H9 (cell line): ENCODE measurements around the gene ACKR1. TPM values are rescaled to one million over a fixed set of nuclear protein-coding genes. Genes with fewer than 3 reads are reported as not detected.

Experiments
- DNase-seq: peaks from one replicate; pipeline ENCODE4 v3.0.0-alpha.2; 2017
- H2AFZ ChIP-seq: one replicate; pipeline ENCODE4 v1.6.1; 2013; ENCODE audit warnings: mild to moderate bottlenecking, low read length, control low read depth, moderate library complexity
- H2AK5ac ChIP-seq: 2 replicates; pipeline ENCODE4 v1.6.1; 2013; ENCODE audit warnings: low read length, control low read depth, mixed read lengths; ENCODE audit not compliant: insufficient read length
- H2BK120ac ChIP-seq: one replicate; pipeline ENCODE4 v1.6.1; 2013; ENCODE audit warnings: low read depth, mild to moderate bottlenecking, low read length, control low read depth, inconsistent platforms; ENCODE audit not compliant: poor library complexity, severe bottlenecking
- H2BK12ac ChIP-seq: 2 replicates; pipeline ENCODE4 v1.6.1; 2013; ENCODE audit warnings: low read length, control low read depth, mixed read lengths, low read depth; ENCODE audit not compliant: insufficient read length
- H2BK15ac ChIP-seq: 2 replicates; pipeline ENCODE4 v1.6.1; 2013; ENCODE audit warnings: low read depth, low read length, control low read depth
- H2BK20ac ChIP-seq: one replicate; pipeline ENCODE4 v1.6.1; 2013; ENCODE audit warnings: low read depth, mild to moderate bottlenecking, low read length, control low read depth, inconsistent platforms; ENCODE audit not compliant: poor library complexity, severe bottlenecking
- H2BK5ac ChIP-seq: 2 replicates; pipeline ENCODE4 v1.6.1; 2013; ENCODE audit warnings: low read length, control low read depth, mixed read lengths; ENCODE audit not compliant: insufficient read length
- H3K14ac ChIP-seq: 2 replicates; pipeline ENCODE4 v1.6.1; 2013; ENCODE audit warnings: low read length, control low read depth; ENCODE audit not compliant: insufficient read depth
- H3K18ac ChIP-seq: 2 replicates; pipeline ENCODE4 v1.6.1; 2013; ENCODE audit warnings: low read depth, mild to moderate bottlenecking, mixed read lengths, low read length, control low read depth; ENCODE audit not compliant: insufficient read length
- H3K23ac ChIP-seq: 2 replicates; pipeline ENCODE4 v1.6.1; 2013; ENCODE audit warnings: low read length, control low read depth, mixed read lengths, low read depth; ENCODE audit not compliant: insufficient read length
- H3K23me2 ChIP-seq: 2 replicates; pipeline ENCODE4 v1.6.1; 2013; ENCODE audit warnings: low read depth, mild to moderate bottlenecking, mixed read lengths, low read length, control low read depth; ENCODE audit not compliant: insufficient read length, poor library complexity, severe bottlenecking
- H3K27ac ChIP-seq: 2 replicates; pipeline ENCODE4 v1.5.1; 2013; ENCODE audit warnings: low read length, control low read depth, mixed read lengths, low read depth; ENCODE audit not compliant: insufficient read length
- H3K27me3 ChIP-seq: 2 replicates; pipeline ENCODE4 v1.6.1; 2013; ENCODE audit warnings: low read length, control low read depth, inconsistent platforms; ENCODE audit not compliant: insufficient read depth
- H3K4ac ChIP-seq: 2 replicates; pipeline ENCODE4 v1.6.1; 2013; ENCODE audit warnings: low read depth, mild to moderate bottlenecking, control low read depth, inconsistent platforms, low read length, moderate library complexity
- H3K4me1 ChIP-seq: 2 replicates; pipeline ENCODE4 v1.6.1; 2013; ENCODE audit warnings: low read length, control low read depth, inconsistent platforms; ENCODE audit not compliant: insufficient read depth
- H3K4me2 ChIP-seq: 2 replicates; pipeline ENCODE4 v1.6.1; 2013; ENCODE audit warnings: low read length, control low read depth, mixed read lengths; ENCODE audit not compliant: insufficient read length, insufficient read depth
- H3K56ac ChIP-seq: 2 replicates; pipeline ENCODE4 v1.6.1; 2013; ENCODE audit warnings: low read depth, mild to moderate bottlenecking, mixed read lengths, low read length, control low read depth; ENCODE audit not compliant: insufficient read length
- H3K79me1 ChIP-seq: 2 replicates; pipeline ENCODE4 v1.6.1; 2013; ENCODE audit warnings: low read depth, mild to moderate bottlenecking, moderate library complexity, low read length, control low read depth, inconsistent platforms; ENCODE audit not compliant: insufficient read depth, poor library complexity, severe bottlenecking
- H3K79me2 ChIP-seq: 2 replicates; pipeline ENCODE4 v1.6.1; 2013; ENCODE audit warnings: low read length, control low read depth, inconsistent platforms; ENCODE audit not compliant: insufficient read depth
- H3K9ac ChIP-seq: 2 replicates; pipeline ENCODE4 v1.6.1; 2013; ENCODE audit warnings: low read length, control low read depth, mixed read lengths; ENCODE audit not compliant: insufficient read length; ENCODE audit errors: extremely low read depth
- H3K9me3 ChIP-seq: one replicate; pipeline ENCODE4 v1.6.1; 2013; ENCODE audit warnings: low read depth, low read length, inconsistent platforms; ENCODE audit not compliant: control insufficient read depth
- H3T11ph ChIP-seq: one replicate; pipeline ENCODE4 v1.6.1; 2013; ENCODE audit warnings: mild to moderate bottlenecking, low read length, control low read depth, inconsistent platforms
- H4K20me1 ChIP-seq: one replicate; pipeline ENCODE4 v1.6.1; 2013; ENCODE audit not compliant: control insufficient read depth, insufficient read length, insufficient read depth
- H4K5ac ChIP-seq: 2 replicates; pipeline ENCODE4 v1.6.1; 2013; ENCODE audit warnings: low read depth, mild to moderate bottlenecking, mixed read lengths, low read length, control low read depth; ENCODE audit not compliant: insufficient read length
- H4K8ac ChIP-seq: replicated peaks from 2 replicates; pipeline ENCODE4 v1.6.1; 2013; ENCODE audit warnings: low read length, control low read depth, mixed read lengths, low read depth; ENCODE audit not compliant: insufficient read length
- H4K91ac ChIP-seq: 2 replicates; pipeline ENCODE4 v1.6.1; 2013; ENCODE audit warnings: low read depth, mild to moderate bottlenecking, moderate library complexity, mixed read lengths, low read length, control low read depth; ENCODE audit not compliant: insufficient read length
- H3K27ac Mint-ChIP-seq, 3 experiments: 2 replicates in 2 of 3; 3 replicates in 1 of 3; pipeline ENCODE4 v1.8.0; 2020 to 2021; ENCODE audit warnings: mixed read lengths in 3 of 3, mild to moderate bottlenecking in 1 of 3, moderate library complexity in 1 of 3
- H3K27me3 Mint-ChIP-seq: 2 replicates; pipeline ENCODE4 v1.8.0; 2021; ENCODE audit warnings: low read depth, mild to moderate bottlenecking, moderate library complexity, mixed read lengths
- H3K36me3 Mint-ChIP-seq, 3 experiments: 2 replicates in 2 of 3; 3 replicates in 1 of 3; pipeline ENCODE4 v1.8.0; 2020 to 2021; ENCODE audit warnings: low read depth in 3 of 3, mixed read lengths in 3 of 3; ENCODE audit not compliant: insufficient read depth in 1 of 3
- H3K4me1 Mint-ChIP-seq, 2 experiments: 2 replicates each; pipeline ENCODE4 v1.8.0; 2020; ENCODE audit warnings: mixed read lengths in 2 of 2
- H3K4me3 Mint-ChIP-seq, 2 experiments: 2 replicates in 1 of 2; 3 replicates in 1 of 2; pipeline ENCODE4 v1.8.0; 2020 to 2021; ENCODE audit warnings: mild to moderate bottlenecking in 2 of 2, mixed read lengths in 2 of 2, moderate library complexity in 1 of 2
- H3K9me3 Mint-ChIP-seq, 2 experiments: 2 replicates in 1 of 2; 3 replicates in 1 of 2; pipeline ENCODE4 v1.8.0; 2020; ENCODE audit warnings: mild to moderate bottlenecking in 2 of 2, mixed read lengths in 2 of 2, moderate library complexity in 1 of 2
- WGBS: extraction: QIAGEN DNeasy Blood & Tissue Kit; methylation state at CpG from one replicate; pipeline ENCODE4 v1.1.7; 2013; ENCODE audit warnings: missing lambda C conversion rate, low lambda C conversion rate, mixed read lengths; ENCODE audit not compliant: insufficient read length; ENCODE audit errors: extremely low coverage; 5-methylcytosine and 5-hydroxymethylcytosine counted together
- total RNA-seq: library from RNA; stranded (reverse); gene quantifications from 2 replicates; pipeline ENCODE4 v1.2.1, GENCODE V29; 2021
- TF ChIP-seq, protein P1 (sequence below): fragments of 200-600 bp; sonication (generic); conservative IDR thresholded peaks from 3 replicates; pipeline ENCODE4 v1.8.0; 2021; ENCODE audit warnings: antibody characterized with exemption, mild to moderate bottlenecking

ACKR1 gene
- total RNA-seq, 1 experiment from 2014 or later: 0.26 TPM

DNA sequence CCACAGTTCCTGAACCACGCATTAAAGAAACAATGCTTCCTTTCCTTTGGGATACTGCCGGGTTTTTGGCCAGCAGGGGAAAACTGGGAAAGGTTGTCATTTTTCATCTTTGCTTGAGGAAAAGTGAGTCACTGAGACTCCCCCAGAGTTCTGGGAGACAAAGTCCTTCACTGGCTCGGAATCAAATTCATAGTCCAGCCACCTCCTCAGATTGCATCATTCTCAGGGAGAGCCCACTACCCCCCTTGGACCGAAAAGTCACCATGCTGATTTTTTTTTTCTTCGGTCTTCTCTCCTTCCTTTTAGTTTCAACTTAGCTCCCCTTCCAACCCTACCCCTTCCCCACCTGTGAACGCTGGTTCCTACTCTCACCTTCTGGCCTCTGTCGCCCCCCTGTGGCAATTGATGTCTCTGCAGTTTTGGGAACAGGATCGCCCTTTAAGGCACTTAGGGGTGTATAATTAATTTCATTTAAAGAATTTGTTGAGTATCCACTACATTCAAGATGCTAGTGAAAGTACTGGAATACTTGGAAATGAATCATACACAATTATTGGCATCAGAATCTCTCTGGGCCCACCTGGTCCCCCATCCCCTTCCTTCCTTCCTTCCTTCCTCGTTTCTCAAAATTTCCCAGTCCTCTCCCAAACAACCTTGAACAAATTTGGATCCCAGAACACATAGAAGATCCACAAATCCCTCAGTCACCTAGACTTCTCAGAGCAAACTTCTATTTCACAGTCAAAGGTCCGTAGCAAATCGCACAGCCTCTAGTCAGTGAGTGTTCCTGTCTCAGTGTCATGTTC is 6.9 kb downstream of the ACKR1 start:
- peak; percentile 73 for DNase-seq
- Histone ChIP-seq H3K79me2 (no peaks in the 10 kb centered on the region), H3K56ac (no peak overlapping the region), H3K79me1 (no peaks in the 10 kb centered on the region), H3K9ac (no peak overlapping the region), H2AFZ (no peak overlapping the region), H3K23me2 (no peaks in the 10 kb centered on the region), H2AK5ac (no peak overlapping the region), H2BK20ac (no peak overlapping the region), H4K20me1 (no peaks in the 10 kb centered on the region), H2BK12ac (no peak overlapping the region), H3K23ac (no peak overlapping the region), H2BK15ac (no peak overlapping the region), H3K27me3 (no peaks in the 10 kb centered on the region), H4K5ac (no peak overlapping the region), H3K27ac (no peak overlapping the region), H3T11ph (no peak overlapping the region), H2BK120ac (no peak overlapping the region), H3K18ac (no peak overlapping the region), H2BK5ac (no peak overlapping the region), H3K4me1 (no peaks in the 10 kb centered on the region), H4K91ac (no peak overlapping the region), H3K4ac (no peak overlapping the region), H3K9me3 (no peaks in the 10 kb centered on the region), H4K8ac (no peak overlapping the region), H3K4me2 (peak overlapping the region; percentile 2), H3K14ac (no peak overlapping the region)
- Mint-ChIP-seq H3K27me3 (peaks cover 27% of the 10 kb centered on the region), H3K27ac (no peak overlapping the region), H3K4me3 (0 out of 5 replicates have a peak overlapping the region, but pooled peaks of 1 of the 2 experiments have one; percentile 0), H3K9me3 (no peaks in the 10 kb centered on the region; a peak in 1 of 5 replicates), H3K4me1 (peaks cover 19 to 46% of the 10 kb centered on the region in 2 experiments), H3K36me3 (no peaks in the 10 kb centered on the region)
- no CpG with 5 or more reads among the region's 11 CpGs for WGBS
- TF ChIP-seq, protein P1, sequence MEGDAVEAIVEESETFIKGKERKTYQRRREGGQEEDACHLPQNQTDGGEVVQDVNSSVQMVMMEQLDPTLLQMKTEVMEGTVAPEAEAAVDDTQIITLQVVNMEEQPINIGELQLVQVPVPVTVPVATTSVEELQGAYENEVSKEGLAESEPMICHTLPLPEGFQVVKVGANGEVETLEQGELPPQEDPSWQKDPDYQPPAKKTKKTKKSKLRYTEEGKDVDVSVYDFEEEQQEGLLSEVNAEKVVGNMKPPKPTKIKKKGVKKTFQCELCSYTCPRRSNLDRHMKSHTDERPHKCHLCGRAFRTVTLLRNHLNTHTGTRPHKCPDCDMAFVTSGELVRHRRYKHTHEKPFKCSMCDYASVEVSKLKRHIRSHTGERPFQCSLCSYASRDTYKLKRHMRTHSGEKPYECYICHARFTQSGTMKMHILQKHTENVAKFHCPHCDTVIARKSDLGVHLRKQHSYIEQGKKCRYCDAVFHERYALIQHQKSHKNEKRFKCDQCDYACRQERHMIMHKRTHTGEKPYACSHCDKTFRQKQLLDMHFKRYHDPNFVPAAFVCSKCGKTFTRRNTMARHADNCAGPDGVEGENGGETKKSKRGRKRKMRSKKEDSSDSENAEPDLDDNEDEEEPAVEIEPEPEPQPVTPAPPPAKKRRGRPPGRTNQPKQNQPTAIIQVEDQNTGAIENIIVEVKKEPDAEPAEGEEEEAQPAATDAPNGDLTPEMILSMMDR: peak; percentile 91
